IMR-90 (cell line): ENCODE measurements around the gene GOLIM4. TPM values are rescaled to one million over a fixed set of nuclear protein-coding genes. Genes with fewer than 3 reads are reported as not detected.

Source experiments
- ATAC-seq: fragments of 200-7000 bp; cut with Tn5 transposase; 2 replicates; pipeline ENCODE4 v1.9.1; 2020; ENCODE audit warnings: low read depth, mild to moderate bottlenecking, moderate library complexity
- BruUV-seq: library from RNA; stranded (reverse); fragments of 400-500 nt; replicated peaks from 2 replicates; lab custom pipeline; 2021; lab: Mats Ljungman, UMichigan
- CTCF ChIA-PET: fragments of 300-600 bp; formaldehyde crosslinking; extraction: SDS; loops from one replicate; lab custom pipeline; 2021; ENCODE audit warnings: antibody characterized with exemption; lab: Yijun Ruan, JAX
- POLR2A ChIA-PET: fragments of 300-600 bp; sonication (Branson Sonifier 250); formaldehyde crosslinking; loops from one replicate; lab custom pipeline; 2022; ENCODE audit warnings: antibody characterized with exemption; ENCODE audit not compliant: unreplicated experiment; lab: Charles Lee
- DNase-seq: peaks from one replicate; pipeline ENCODE4 v3.0.0; 2013
- H2AFZ ChIP-seq: replicated peaks from 2 replicates; pipeline ENCODE3; 2013; ENCODE audit warnings: low read length, mild to moderate bottlenecking; ENCODE audit not compliant: poor library complexity
- H2AK5ac ChIP-seq: 2 replicates; pipeline ENCODE4 v1.6.1; 2013; ENCODE audit warnings: low read depth, low read length, inconsistent platforms
- H2AK9ac ChIP-seq: replicated peaks from 2 replicates; pipeline ENCODE3; 2013; ENCODE audit warnings: mild to moderate bottlenecking, low read depth, low read length, moderate library complexity; ENCODE audit not compliant: poor library complexity
- H2BK120ac ChIP-seq: 2 replicates; pipeline ENCODE4 v1.6.1; 2013; ENCODE audit warnings: low read depth, low read length, inconsistent platforms
- H2BK15ac ChIP-seq: 3 replicates; pipeline ENCODE4 v1.6.1; 2013; ENCODE audit warnings: low read depth, low read length, inconsistent platforms
- H2BK20ac ChIP-seq: 2 replicates; pipeline ENCODE4 v1.6.1; 2013; ENCODE audit warnings: low read depth, mild to moderate bottlenecking, inconsistent platforms, low read length, moderate library complexity
- H2BK5ac ChIP-seq: 2 replicates; pipeline ENCODE4 v1.6.1; 2013; ENCODE audit warnings: mild to moderate bottlenecking, low read depth, low read length, inconsistent platforms; ENCODE audit not compliant: poor library complexity, severe bottlenecking
- H3K14ac ChIP-seq: replicated peaks from 2 replicates; pipeline ENCODE4 v1.6.1; 2013; ENCODE audit warnings: low read depth, low read length, inconsistent platforms
- H3K18ac ChIP-seq: 2 replicates; pipeline ENCODE4 v1.6.1; 2013; ENCODE audit warnings: low read depth, low read length, control low read depth
- H3K23ac ChIP-seq: 2 replicates; pipeline ENCODE4 v1.6.1; 2013; ENCODE audit warnings: low read depth, low read length, inconsistent platforms
- H3K27ac ChIP-seq: 2 replicates; pipeline ENCODE4 v1.5.1; 2013; ENCODE audit warnings: mild to moderate bottlenecking, control low read depth, low read length; ENCODE audit not compliant: insufficient read depth
- H3K27me3 ChIP-seq: 2 replicates; pipeline ENCODE4 v1.6.1; 2013; ENCODE audit warnings: low read length; ENCODE audit not compliant: control insufficient read depth, insufficient read depth
- H3K36me3 ChIP-seq: 2 replicates; pipeline ENCODE4 v1.6.1; 2013; ENCODE audit warnings: low read length, mixed read lengths; ENCODE audit not compliant: control insufficient read depth, insufficient read depth
- H3K4ac ChIP-seq: 2 replicates; pipeline ENCODE4 v1.6.1; 2013; ENCODE audit warnings: low read depth, low read length, inconsistent platforms
- H3K4me1 ChIP-seq: 2 replicates; pipeline ENCODE4 v1.6.1; 2013; ENCODE audit warnings: low read length, mixed read lengths; ENCODE audit not compliant: control insufficient read depth, insufficient read depth
- H3K4me2 ChIP-seq: 2 replicates; pipeline ENCODE4 v1.6.1; 2013; ENCODE audit warnings: low read depth, mild to moderate bottlenecking, control low read depth, low read length, moderate library complexity
- H3K4me3 ChIP-seq: 2 replicates; pipeline ENCODE4 v1.5.1; 2013; ENCODE audit warnings: low read depth, mild to moderate bottlenecking, control low read depth, low read length, moderate library complexity; ENCODE audit not compliant: insufficient read depth
- H3K56ac ChIP-seq: 2 replicates; pipeline ENCODE4 v1.6.1; 2013; ENCODE audit warnings: low read length, inconsistent platforms; ENCODE audit not compliant: insufficient read depth; ENCODE audit errors: extremely low read depth
- H3K79me1 ChIP-seq, 2 experiments: 2 replicates each; pipeline ENCODE4 v1.6.1; 2013; ENCODE audit warnings: low read length in 2 of 2, inconsistent platforms in 1 of 2, low read depth in 1 of 2
- H3K9ac ChIP-seq: 2 replicates; pipeline ENCODE4 v1.6.1; 2013; ENCODE audit warnings: low read depth, low read length, control low read depth
- H3K9me1 ChIP-seq: 2 replicates; pipeline ENCODE4 v1.6.1; 2013; ENCODE audit warnings: low read length, inconsistent platforms; ENCODE audit not compliant: insufficient read depth
- H3K9me3 ChIP-seq: 2 replicates; pipeline ENCODE4 v1.6.1; 2013; ENCODE audit warnings: low read length; ENCODE audit not compliant: control insufficient read depth, insufficient read depth
- H4K20me1 ChIP-seq: 2 replicates; pipeline ENCODE4 v1.6.1; 2013; ENCODE audit warnings: low read length, inconsistent platforms; ENCODE audit not compliant: insufficient read depth
- H4K5ac ChIP-seq: 2 replicates; pipeline ENCODE4 v1.6.1; 2013; ENCODE audit warnings: mild to moderate bottlenecking, low read depth, low read length, control low read depth
- H4K8ac ChIP-seq, 2 experiments: 2 replicates each; pipeline ENCODE4 v1.6.1; 2013; ENCODE audit warnings: low read depth in 2 of 2, low read length in 2 of 2, control low read depth in 1 of 2, inconsistent platforms in 1 of 2
- H4K91ac ChIP-seq: 2 replicates; pipeline ENCODE4 v1.6.1; 2013; ENCODE audit warnings: low read depth, low read length, inconsistent platforms; ENCODE audit not compliant: insufficient read depth
- BHLHE40 ChIP-seq: fragments of 150-350 bp; IDR thresholded peaks from 2 replicates; pipeline ENCODE4 v1.6.1; 2016; ENCODE audit warnings: mild to moderate bottlenecking, low read depth, low read length
- CEBPB ChIP-seq: IDR thresholded peaks from 2 replicates; pipeline ENCODE4 v1.6.1; 2012; ENCODE audit warnings: low read depth, low read length, improper control_type of control experiment
- CHD1 ChIP-seq: IDR thresholded peaks from 2 replicates; pipeline ENCODE4 v1.6.1; 2012; ENCODE audit warnings: low read depth, low read length, improper control_type of control experiment
- FOS ChIP-seq: fragments of 150-350 bp; IDR thresholded peaks from 2 replicates; pipeline ENCODE4 v1.6.1; 2016; ENCODE audit warnings: low read depth, low read length
- MAFK ChIP-seq: IDR thresholded peaks from 2 replicates; pipeline ENCODE4 v1.6.1; 2012; ENCODE audit warnings: low read depth, low read length, improper control_type of control experiment
- MAZ ChIP-seq: IDR thresholded peaks from 2 replicates; pipeline ENCODE4 v1.6.1; 2012; ENCODE audit warnings: low read depth, mild to moderate bottlenecking, low read length, improper control_type of control experiment, moderate library complexity, borderline replicate concordance
- MXI1 ChIP-seq: IDR thresholded peaks from 2 replicates; pipeline ENCODE4 v1.6.1; 2012; ENCODE audit warnings: low read depth, mild to moderate bottlenecking, low read length, moderate library complexity, borderline replicate concordance
- NFE2L2 ChIP-seq: fragments of 150-350 bp; IDR thresholded peaks from 2 replicates; pipeline ENCODE4 v1.6.1; 2016; ENCODE audit warnings: low read depth, mild to moderate bottlenecking, low read length
- POLR2A ChIP-seq: IDR thresholded peaks from 2 replicates; pipeline ENCODE4 v1.6.1; 2012; ENCODE audit warnings: mild to moderate bottlenecking, low read depth, low read length
- RAD21 ChIP-seq: IDR thresholded peaks from 2 replicates; pipeline ENCODE4 v1.6.1; 2012; ENCODE audit warnings: low read length, improper control_type of control experiment
- RCOR1 ChIP-seq: IDR thresholded peaks from 2 replicates; pipeline ENCODE4 v1.6.1; 2012; ENCODE audit warnings: mild to moderate bottlenecking, low read length, improper control_type of control experiment; ENCODE audit not compliant: insufficient replicate concordance
- RFX5 ChIP-seq: IDR thresholded peaks from 2 replicates; pipeline ENCODE4 v1.8.0; 2012; ENCODE audit warnings: low read depth, mild to moderate bottlenecking, low read length, moderate library complexity
- SMC3 ChIP-seq: fragments of 150-350 bp; IDR thresholded peaks from 2 replicates; pipeline ENCODE4 v1.6.1; 2016; ENCODE audit warnings: low read depth, mild to moderate bottlenecking, antibody characterized with exemption, low read length, moderate library complexity
- WGBS, 2 experiments: methylation state at CpG; one replicate each; pipeline versions ENCODE4 v1.1.5 to v1.1.7; 2013; ENCODE audit warnings: missing lambda C conversion rate in 2 of 2; ENCODE audit not compliant: insufficient read length in 1 of 2; ENCODE audit errors: extremely low coverage in 2 of 2; 5-methylcytosine and 5-hydroxymethylcytosine counted together
- dilution Hi-C: fragments of 300-500 bp; cut with HindIII; formaldehyde crosslinking; loops from one replicate; pipeline ENCODE4 v1.14.3; 2018; ENCODE audit warnings: low sequenced_read_pairs; ENCODE audit not compliant: unreplicated experiment
- in situ Hi-C: fragments of 300-500 bp; cut with MboI; formaldehyde crosslinking; loops from 3 replicates; pipeline ENCODE4 v1.14.3; 2019; ENCODE audit warnings: low sequenced_read_pairs, inconsistent platforms, mixed read lengths
- intact Hi-C: fragments of 100-400 bp; cut with micrococcal nuclease; formaldehyde crosslinking; loops from 2 replicates; pipeline ENCODE4 v1.10.0; 2022
- polyA plus RNA-seq, 3 experiments: library from polyadenylated mRNA; depleted of rRNA; stranded (reverse); fragments of >200 nt; gene quantifications; 2 replicates each; pipeline ENCODE4 v1.2.3, GENCODE V29; 2012; ENCODE audit warnings: low replicate concordance in 1 of 3
- total RNA-seq: library from RNA; depleted of rRNA; stranded (reverse); fragments of >200 nt; gene quantifications from 2 replicates; pipeline ENCODE4 v1.2.3, GENCODE V29; 2012
- TF ChIP-seq, protein P1 (sequence below): fragments of 150-350 bp; IDR thresholded peaks from 2 replicates; pipeline ENCODE4 v1.6.1; 2017; ENCODE audit warnings: mild to moderate bottlenecking, antibody characterized with exemption, low read length, low read depth
- TF ChIP-seq, protein P2 (sequence below): fragments of 150-350 bp; IDR thresholded peaks from 2 replicates; pipeline ENCODE4 v1.6.1; 2016; ENCODE audit warnings: low read depth, mild to moderate bottlenecking, low read length, moderate library complexity, borderline replicate concordance
- TF ChIP-seq, protein P3 (sequence below): conservative IDR thresholded peaks from 2 replicates; pipeline ENCODE4 v1.5.1; 2012; ENCODE audit warnings: mild to moderate bottlenecking, low read depth, low read length, improper control_type of control experiment

GOLIM4 gene
- total and polyA plus RNA-seq, 2 of the 4 experiments (the other 2 are of a cell fraction), result 44.6 to 71.2 TPM

DNA sequence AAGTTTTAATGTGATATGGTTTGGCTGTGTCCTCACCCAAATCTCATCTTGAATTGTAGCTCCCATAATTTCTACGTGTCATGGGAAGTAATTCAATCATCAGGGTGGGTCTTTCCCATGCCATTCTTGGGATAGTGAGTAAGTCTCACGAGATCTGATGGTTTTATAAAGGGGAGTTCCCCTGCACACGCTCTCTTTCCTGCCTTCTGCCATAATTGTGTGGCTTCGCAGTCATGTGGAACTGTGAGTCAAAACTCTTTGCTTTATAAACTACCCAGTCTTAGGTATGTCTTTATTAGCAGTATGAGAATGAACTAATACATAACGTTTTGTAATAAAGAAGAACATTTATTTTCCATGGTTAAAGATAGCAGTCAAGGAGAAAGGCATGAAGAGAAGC lies 39.2 kb upstream of the GOLIM4 start:
- Histone ChIP-seq H2AK9ac (no peak overlapping the region), H3K36me3 (no peaks in the 10 kb centered on the region), H2BK20ac (no peak overlapping the region), H2AFZ (no peak overlapping the region), H4K8ac (no peak overlapping the region), H3K27ac (no peak overlapping the region), H3K9ac (no peak overlapping the region), H3K4me1 (0 out of 2 replicates have a peak, but pooled peaks cover 1% of the 10 kb centered on the region), H2BK5ac (no peak overlapping the region), H4K91ac (no peak overlapping the region), H3K23ac (no peak overlapping the region), H4K20me1 (no peaks in the 10 kb centered on the region), H3K14ac (no peak overlapping the region), H2AK5ac (no peak overlapping the region), H3K18ac (no peak overlapping the region), H3K9me1 (no peaks in the 10 kb centered on the region), H2BK120ac (no peak overlapping the region), H3K4me2 (no peak overlapping the region), H3K4ac (no peak overlapping the region), H2BK15ac (no peak overlapping the region), H3K56ac (no peak overlapping the region), H3K4me3 (no peak overlapping the region), H3K79me1 (no peaks in the 10 kb centered on the region), H4K5ac (no peak overlapping the region), H3K9me3 (no peaks in the 10 kb centered on the region), H3K27me3 (no peaks in the 10 kb centered on the region)
- TF ChIP-seq, protein P1, sequence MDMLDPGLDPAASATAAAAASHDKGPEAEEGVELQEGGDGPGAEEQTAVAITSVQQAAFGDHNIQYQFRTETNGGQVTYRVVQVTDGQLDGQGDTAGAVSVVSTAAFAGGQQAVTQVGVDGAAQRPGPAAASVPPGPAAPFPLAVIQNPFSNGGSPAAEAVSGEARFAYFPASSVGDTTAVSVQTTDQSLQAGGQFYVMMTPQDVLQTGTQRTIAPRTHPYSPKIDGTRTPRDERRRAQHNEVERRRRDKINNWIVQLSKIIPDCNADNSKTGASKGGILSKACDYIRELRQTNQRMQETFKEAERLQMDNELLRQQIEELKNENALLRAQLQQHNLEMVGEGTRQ, result no peak
- no peak for TF ChIP-seq POLR2A
- no peak for TF ChIP-seq MXI1
- no peak for TF ChIP-seq RFX5
- TF ChIP-seq, protein P2, sequence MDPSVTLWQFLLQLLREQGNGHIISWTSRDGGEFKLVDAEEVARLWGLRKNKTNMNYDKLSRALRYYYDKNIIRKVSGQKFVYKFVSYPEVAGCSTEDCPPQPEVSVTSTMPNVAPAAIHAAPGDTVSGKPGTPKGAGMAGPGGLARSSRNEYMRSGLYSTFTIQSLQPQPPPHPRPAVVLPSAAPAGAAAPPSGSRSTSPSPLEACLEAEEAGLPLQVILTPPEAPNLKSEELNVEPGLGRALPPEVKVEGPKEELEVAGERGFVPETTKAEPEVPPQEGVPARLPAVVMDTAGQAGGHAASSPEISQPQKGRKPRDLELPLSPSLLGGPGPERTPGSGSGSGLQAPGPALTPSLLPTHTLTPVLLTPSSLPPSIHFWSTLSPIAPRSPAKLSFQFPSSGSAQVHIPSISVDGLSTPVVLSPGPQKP, result no peak
- no peak for TF ChIP-seq MAFK
- TF ChIP-seq RAD21, result no peak
- TF ChIP-seq RCOR1, result no peak
- no peak for TF ChIP-seq CEBPB
- no peak for TF ChIP-seq CHD1
- TF ChIP-seq FOS, result no peak
- no peak for TF ChIP-seq BHLHE40
- no peak for TF ChIP-seq NFE2L2
- no peak for TF ChIP-seq MAZ
- no peak for TF ChIP-seq SMC3
- TF ChIP-seq, protein P3, sequence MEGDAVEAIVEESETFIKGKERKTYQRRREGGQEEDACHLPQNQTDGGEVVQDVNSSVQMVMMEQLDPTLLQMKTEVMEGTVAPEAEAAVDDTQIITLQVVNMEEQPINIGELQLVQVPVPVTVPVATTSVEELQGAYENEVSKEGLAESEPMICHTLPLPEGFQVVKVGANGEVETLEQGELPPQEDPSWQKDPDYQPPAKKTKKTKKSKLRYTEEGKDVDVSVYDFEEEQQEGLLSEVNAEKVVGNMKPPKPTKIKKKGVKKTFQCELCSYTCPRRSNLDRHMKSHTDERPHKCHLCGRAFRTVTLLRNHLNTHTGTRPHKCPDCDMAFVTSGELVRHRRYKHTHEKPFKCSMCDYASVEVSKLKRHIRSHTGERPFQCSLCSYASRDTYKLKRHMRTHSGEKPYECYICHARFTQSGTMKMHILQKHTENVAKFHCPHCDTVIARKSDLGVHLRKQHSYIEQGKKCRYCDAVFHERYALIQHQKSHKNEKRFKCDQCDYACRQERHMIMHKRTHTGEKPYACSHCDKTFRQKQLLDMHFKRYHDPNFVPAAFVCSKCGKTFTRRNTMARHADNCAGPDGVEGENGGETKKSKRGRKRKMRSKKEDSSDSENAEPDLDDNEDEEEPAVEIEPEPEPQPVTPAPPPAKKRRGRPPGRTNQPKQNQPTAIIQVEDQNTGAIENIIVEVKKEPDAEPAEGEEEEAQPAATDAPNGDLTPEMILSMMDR, result no peak
- ATAC-seq (no peak), DNase-seq (peak; percentile 3)
- in situ Hi-C loops (no loop called here), dilution Hi-C loops (no loop called here), intact Hi-C loops (loop anchor here (5.0 kb wide), 1 partner anchor 33 kb away; no protein-coding TSS in a partner anchor)
- CTCF ChIA-PET, result no interaction called here
- WGBS, 2 experiments, result no CpG with 5 or more reads among the region's 5 CpGs
- POLR2A ChIA-PET, result no interaction called here
- no TSS peak for BruUV-seq
